Transverse colon (tissue), 4 donors: ENCODE measurements around the gene ASXL1. TPM values are rescaled to one million over a fixed set of nuclear protein-coding genes. Genes with fewer than 3 reads are reported as not detected.

Experiments used
- DNase-seq: peaks from one replicate; pipeline ENCODE4 v3.0.0-alpha.2; 2019
- H3K27ac ChIP-seq, 4 donors: fragments of 200-600 bp; sonication (generic); 2 replicates each; pipeline ENCODE4 v1.5.1; 2016 to 2018; ENCODE audit warnings: inconsistent platforms in 4 of 4
- H3K27me3 ChIP-seq: fragments of 200-600 bp; sonication (generic); 2 replicates; pipeline ENCODE4 v1.5.1; 2017; ENCODE audit warnings: inconsistent platforms
- H3K36me3 ChIP-seq, 4 donors: fragments of 200-600 bp; sonication (generic); 2 replicates each; pipeline ENCODE4 v1.5.1; 2017 to 2019; ENCODE audit warnings: inconsistent platforms in 4 of 4
- H3K4me1 ChIP-seq, 4 donors: fragments of 200-600 bp; sonication (generic); 2 replicates each; pipeline ENCODE4 v1.5.1; 2017 to 2020; ENCODE audit warnings: inconsistent platforms in 4 of 4
- H3K4me3 ChIP-seq, 4 donors: fragments of 200-600 bp; sonication (generic); 1 replicate in 1 of 4; 2 replicates in 3 of 4; pipeline versions ENCODE4 v1.5.1 to v1.6.1; 2017 to 2019; ENCODE audit warnings: inconsistent platforms in 4 of 4
- H3K9me3 ChIP-seq, 2 donors: fragments of 200-600 bp; sonication (generic); 2 replicates each; pipeline ENCODE4 v1.5.1; 2017 to 2019; ENCODE audit warnings: inconsistent platforms in 2 of 2
- CTCF ChIP-seq, 5 experiments: fragments of 200-600 bp in 3 of 5; fragments of 450-650 bp in 2 of 5; sonication (generic) in 3 of 5; IDR thresholded peaks; 1 replicate in 2 of 5; 2 replicates in 3 of 5; pipeline ENCODE4 v1.5.1; 2016 to 2017; ENCODE audit warnings: antibody characterized with exemption in 5 of 5, inconsistent platforms in 3 of 5, mild to moderate bottlenecking in 2 of 5, moderate library complexity in 1 of 5
- EP300 ChIP-seq: sonication (generic); formaldehyde crosslinking; IDR thresholded peaks from one replicate; pipeline ENCODE4 v1.6.1; 2017; ENCODE audit warnings: antibody characterized with exemption, low read depth
- POLR2A ChIP-seq: fragments of 450-650 bp; IDR thresholded peaks from one replicate; pipeline ENCODE4 v1.6.1; 2016; ENCODE audit warnings: antibody characterized with exemption, mild to moderate bottlenecking, moderate library complexity
- POLR2AphosphoS5 ChIP-seq, 3 donors: sonication (generic); formaldehyde crosslinking; IDR thresholded peaks; one replicate each; pipeline ENCODE4 v1.6.1; 2016; ENCODE audit warnings: antibody characterized with exemption in 3 of 3
- WGBS, 2 donors: methylation state at CpG; one replicate each; pipeline ENCODE4 v1.1.5; 2018; ENCODE audit warnings: low coverage in 1 of 2; 5-methylcytosine and 5-hydroxymethylcytosine counted together
- in situ Hi-C, 4 donors: fragments of 200-750 bp; cut with MboI; loops; one replicate each; pipeline versions ENCODE4 v1.15.0 to v1.15.1; 2017; ENCODE audit warnings: low sequenced_read_pairs in 3 of 4, low pct_ligation_motif_present in 1 of 4, low pct_unique_long_range_greater_than_20kb in 1 of 4
- intact Hi-C: fragments of 100-400 bp; cut with DNase I; formaldehyde crosslinking; loops from one replicate; pipeline ENCODE4 v1.15.1; 2023; ENCODE audit warnings: low total_unique reads
- total RNA-seq, 4 donors: library from RNA; depleted of rRNA; stranded (reverse); fragments of >200 nt; gene quantifications; one replicate each; pipeline ENCODE4 v1.1.0, GENCODE V29; 2016

ASXL1 gene
- total RNA-seq, 4 donors from 2014 or later, result 39.6 to 293 (median 92.8) TPM

- DNase-seq, result peak; percentile 2
- in situ Hi-C loops (loop anchor here in 1 of 4 donors (25.0 kb wide), 1 partner anchor 88 kb away; no protein-coding TSS in a partner anchor), intact Hi-C loops (no loop called here)
- no peak for TF ChIP-seq EP300
- TF ChIP-seq POLR2AphosphoS5 (IDR thresholded peaks at IDR 0.05), result no peak
- no peak for TF ChIP-seq CTCF (IDR thresholded peaks at IDR 0.05)
- no peak for TF ChIP-seq POLR2A
- no peaks in the 10 kb centered on the region for H3K27me3 ChIP-seq
- no peak overlapping the region for H3K27ac ChIP-seq
- H3K4me3 ChIP-seq, result no peak overlapping the region
- no peaks in the 10 kb centered on the region for H3K36me3 ChIP-seq
- WGBS, 2 donors, result 89 to 90% methylated on average over 2 to 3 of the region's 3 CpGs
- no peaks in the 10 kb centered on the region for H3K9me3 ChIP-seq
- H3K4me1 ChIP-seq, result peaks cover 0 to under 1% (median 0%) of the 10 kb centered on the region in 4 donors
Observed at GRCh38 chr20:32350421-32350820, 7.7 kb upstream of the ASXL1 start.

- in situ Hi-C loops (loop anchor here in 1 of 4 donors (25.0 kb wide), 1 partner anchor 90 kb away; no protein-coding TSS in a partner anchor), intact Hi-C loops (no loop called here)
- no peak overlapping the region for H3K27ac ChIP-seq
- H3K4me1 ChIP-seq, result peaks cover 0 to 10% (median 9%) of the 10 kb centered on the region in 4 donors
- H3K9me3 ChIP-seq, result no peaks in the 10 kb centered on the region
- no peak overlapping the region for H3K4me3 ChIP-seq
- peak; percentile 1 for DNase-seq
- no peaks in the 10 kb centered on the region for H3K27me3 ChIP-seq
- 80 to 86% methylated on average over 3 of the region's 3 CpGs for WGBS, 2 donors
- H3K36me3 ChIP-seq, result no peaks in the 10 kb centered on the region
- no peak for TF ChIP-seq POLR2AphosphoS5 (IDR thresholded peaks at IDR 0.05)
- no peak for TF ChIP-seq EP300
- TF ChIP-seq POLR2A, result no peak
- TF ChIP-seq CTCF (IDR thresholded peaks at IDR 0.05), result no peak
Observed at GRCh38 chr20:32352121-32352720, 5.9 kb upstream of the ASXL1 start.

GRCh38 chr20:32353848-32354496, 4.2 kb upstream of the ASXL1 start:
- Histone ChIP-seq H3K4me1 (peaks cover 0 to 13% (median 12%) of the 10 kb centered on the region in 4 donors), H3K27me3 (no peaks in the 10 kb centered on the region), H3K4me3 (no peak overlapping the region), H3K36me3 (no peaks in the 10 kb centered on the region), H3K9me3 (no peaks in the 10 kb centered on the region), H3K27ac (peak overlapping the region in 1 of 4 donors; percentile 97)
- no peak for DNase-seq
- in situ Hi-C loops, result loop anchor here in 1 of 4 donors (25.0 kb wide), 1 partner anchor 92 kb away; no protein-coding TSS in a partner anchor
- TF ChIP-seq CTCF (IDR thresholded peaks at IDR 0.05), result no peak
- TF ChIP-seq POLR2AphosphoS5 (IDR thresholded peaks at IDR 0.05), result no peak
- TF ChIP-seq POLR2A, result no peak
- no peak for TF ChIP-seq EP300
- intact Hi-C loops, result no loop called here
- WGBS, 2 donors, result 85 to 90% methylated on average over 4 to 6 of the region's 6 CpGs

- DNase-seq, result no peak
- Histone ChIP-seq H3K27me3 (no peaks in the 10 kb centered on the region), H3K27ac (peak overlapping the region in 3 of 4 donors; percentile 27 to 97 (median 46)), H3K36me3 (no peaks in the 10 kb centered on the region), H3K4me3 (no peak overlapping the region), H3K4me1 (peaks cover 0 to 17% (median 13%) of the 10 kb centered on the region in 4 donors), H3K9me3 (no peaks in the 10 kb centered on the region)
- 50 to 62% methylated on average over 1 to 2 of the region's 2 CpGs for WGBS, 2 donors
- intact Hi-C loops, result loop anchor here (5.0 kb wide), 1 partner anchor 127 kb away; no protein-coding TSS in a partner anchor
- no peak for TF ChIP-seq POLR2A
- in situ Hi-C loops, result loop anchor here in 1 of 4 donors (25.0 kb wide), 1 partner anchor 93 kb away; no protein-coding TSS in a partner anchor
Observed at GRCh38 chr20:32354592-32355416, 3.3 kb upstream of the ASXL1 start.
